HCEC 1CT (cell line): Measurements from ENCODE around the gene LMNTD1.

Experiments used
- DNase-seq: peaks from one replicate; pipeline ENCODE4 v3.0.0-alpha.2; 2017

Gene LMNTD1

DNA sequence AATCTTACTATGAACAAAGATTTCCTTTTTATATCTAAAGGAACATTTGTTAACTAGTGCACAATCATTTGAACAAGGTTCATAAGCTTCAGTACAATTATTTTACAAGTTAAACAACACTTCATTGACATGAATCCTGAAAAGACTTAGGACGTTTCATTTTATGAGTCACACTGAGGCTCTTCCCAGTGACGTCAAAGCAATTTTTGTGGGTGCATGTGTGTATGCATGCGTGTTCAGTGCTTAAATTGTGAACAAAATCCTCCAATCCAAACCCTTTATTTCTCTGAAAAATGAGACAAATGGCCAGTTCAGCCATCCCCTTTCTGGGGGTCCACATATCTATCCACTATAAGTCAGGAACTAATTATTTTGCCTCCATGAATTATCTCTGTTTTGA, 2.9 kb downstream of the LMNTD1 start:
- no peak for DNase-seq

DNA sequence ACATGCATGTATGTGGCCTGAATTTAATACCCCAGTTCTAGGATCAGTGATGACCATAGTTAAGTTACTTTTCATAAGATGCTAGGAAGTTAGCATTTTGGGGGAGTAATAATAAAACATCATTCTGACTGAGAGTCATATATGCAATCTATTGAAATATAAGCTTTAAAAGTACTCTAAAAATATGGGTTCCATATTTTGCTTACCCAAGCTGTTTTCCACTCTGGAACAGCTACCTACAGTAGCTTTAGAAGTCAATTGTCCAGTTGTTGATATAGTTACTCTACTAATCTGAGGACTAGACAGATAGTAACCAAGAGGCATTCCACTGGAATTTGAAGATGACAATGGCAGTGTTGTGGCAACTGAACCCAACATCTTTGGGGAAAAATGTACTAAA, 4.0 kb downstream of the LMNTD1 start:
- DNase-seq: no peak

DNA sequence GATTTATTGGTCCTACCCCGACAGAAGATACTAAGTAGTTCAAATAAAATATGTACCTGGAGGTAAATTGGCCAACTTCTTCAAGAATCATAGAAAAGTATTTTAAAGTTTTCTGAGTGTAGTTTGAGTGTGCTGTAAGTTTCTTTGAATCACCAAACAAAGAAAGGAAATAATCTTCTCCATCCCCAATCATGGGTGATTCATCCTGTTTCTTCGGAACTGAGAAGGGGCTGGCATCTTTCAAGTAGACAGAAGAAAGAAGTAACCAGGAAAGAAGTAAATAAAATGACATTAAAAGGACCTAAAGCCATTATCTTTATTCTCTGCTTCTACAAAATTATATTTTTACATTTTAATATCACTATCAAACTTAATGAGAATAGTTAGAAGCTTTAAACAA, 6.8 kb downstream of the LMNTD1 start:
- DNase-seq: no peak

DNA sequence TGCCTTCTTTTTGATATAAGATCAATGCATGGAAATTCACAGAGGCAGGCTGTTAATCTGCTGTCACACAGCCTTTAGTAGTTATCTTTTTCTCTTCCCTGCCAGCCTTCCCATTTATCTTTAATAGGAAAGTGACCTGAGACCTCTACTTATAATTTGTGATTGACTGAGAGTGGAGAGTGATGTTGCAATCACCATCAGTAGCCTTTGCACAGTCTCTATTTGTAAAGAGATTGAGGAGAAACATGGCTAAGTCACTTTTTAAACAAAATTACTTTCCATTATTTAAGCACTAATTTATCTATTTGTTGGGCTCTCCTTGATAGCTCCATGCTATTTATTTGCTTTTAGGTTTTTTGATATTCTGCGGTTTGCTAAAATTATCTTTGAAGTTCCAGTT, 19.9 kb downstream of the LMNTD1 start:
- no peak for DNase-seq

DNA sequence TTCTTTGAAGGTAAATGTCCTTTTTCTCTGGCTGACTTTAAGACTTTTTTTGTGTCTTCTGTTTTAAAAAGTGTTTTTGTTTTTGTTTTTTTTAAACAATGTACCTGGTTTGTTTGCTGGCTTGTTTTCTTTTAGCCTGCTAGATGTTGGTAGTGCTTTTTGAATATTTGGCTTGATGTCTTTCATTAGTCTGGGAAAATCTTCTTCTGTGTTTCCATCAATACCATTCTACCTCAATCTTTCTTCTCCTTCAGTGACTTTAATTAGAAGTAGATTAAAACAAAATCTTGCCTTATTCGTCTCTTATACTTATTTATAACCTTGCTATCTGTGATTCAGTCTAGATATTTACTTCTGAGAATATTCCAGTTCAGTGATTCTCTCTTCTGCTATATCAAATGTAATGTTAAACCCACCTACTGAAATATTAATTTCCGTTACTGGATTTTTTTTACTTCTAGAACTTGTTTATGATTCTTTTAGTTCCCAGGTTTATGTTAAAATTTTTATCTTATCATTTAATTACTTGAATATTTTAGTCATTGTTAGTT, 21.5 kb downstream of the LMNTD1 start:
- DNase-seq: no peak

DNA sequence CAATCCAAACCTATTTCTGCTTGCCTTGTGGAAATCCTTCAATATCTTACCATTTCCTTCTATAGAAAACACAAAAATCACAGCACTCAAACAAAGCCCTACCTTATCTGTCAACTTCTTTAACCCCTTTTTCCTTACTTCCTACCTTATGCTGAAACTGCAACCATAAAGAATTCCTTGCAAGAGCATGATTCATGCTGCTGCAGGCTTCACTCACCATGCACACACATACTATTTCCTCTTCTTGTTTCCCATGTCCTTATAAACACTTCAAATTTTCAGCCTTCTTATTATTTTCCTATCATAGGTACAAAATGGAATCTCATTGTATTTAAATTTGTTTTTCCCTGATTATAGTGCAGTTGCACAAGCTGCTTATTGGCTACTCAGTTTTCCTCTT, 23.3 kb downstream of the LMNTD1 start:
- DNase-seq: peak; percentile 25

DNA sequence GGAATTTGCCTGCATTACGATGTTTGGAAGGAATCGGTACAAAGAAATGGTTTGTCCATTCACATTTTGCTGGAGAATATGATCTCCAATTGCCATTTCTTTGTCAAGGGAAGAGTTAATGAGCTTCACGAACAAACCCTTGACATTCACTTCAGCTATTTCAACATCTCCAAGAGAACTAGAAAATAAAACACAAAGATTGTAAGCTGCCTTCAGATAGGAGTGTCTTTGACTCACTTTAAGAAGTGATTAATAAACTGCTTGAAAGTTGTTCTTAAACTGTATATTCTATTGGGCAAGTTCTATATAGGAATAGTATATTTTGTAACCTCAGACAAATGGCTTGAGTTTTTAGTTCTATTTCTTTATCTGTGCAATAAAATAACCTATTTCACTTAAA, 26.3 kb downstream of the LMNTD1 start:
- DNase-seq: no peak

DNA sequence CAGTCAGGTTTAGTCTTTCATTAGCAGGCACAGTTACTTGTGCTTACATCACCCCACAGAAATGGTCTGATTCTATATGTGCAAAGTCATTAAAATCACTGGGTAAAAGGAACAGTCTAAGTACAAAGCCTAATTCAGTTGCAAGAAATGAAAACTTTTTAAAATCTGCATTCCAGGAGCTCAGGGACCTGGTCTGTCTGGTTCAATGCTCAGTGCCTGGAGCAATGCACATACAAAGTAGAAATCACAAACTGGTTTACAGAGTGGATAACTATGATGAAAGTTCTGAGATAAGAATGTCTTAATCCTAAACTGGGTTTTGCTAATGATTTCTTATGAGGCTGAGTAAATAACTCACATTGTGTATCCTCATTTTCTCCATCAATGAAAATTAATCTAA, 28.7 kb downstream of the LMNTD1 start:
- DNase-seq: no peak

DNA sequence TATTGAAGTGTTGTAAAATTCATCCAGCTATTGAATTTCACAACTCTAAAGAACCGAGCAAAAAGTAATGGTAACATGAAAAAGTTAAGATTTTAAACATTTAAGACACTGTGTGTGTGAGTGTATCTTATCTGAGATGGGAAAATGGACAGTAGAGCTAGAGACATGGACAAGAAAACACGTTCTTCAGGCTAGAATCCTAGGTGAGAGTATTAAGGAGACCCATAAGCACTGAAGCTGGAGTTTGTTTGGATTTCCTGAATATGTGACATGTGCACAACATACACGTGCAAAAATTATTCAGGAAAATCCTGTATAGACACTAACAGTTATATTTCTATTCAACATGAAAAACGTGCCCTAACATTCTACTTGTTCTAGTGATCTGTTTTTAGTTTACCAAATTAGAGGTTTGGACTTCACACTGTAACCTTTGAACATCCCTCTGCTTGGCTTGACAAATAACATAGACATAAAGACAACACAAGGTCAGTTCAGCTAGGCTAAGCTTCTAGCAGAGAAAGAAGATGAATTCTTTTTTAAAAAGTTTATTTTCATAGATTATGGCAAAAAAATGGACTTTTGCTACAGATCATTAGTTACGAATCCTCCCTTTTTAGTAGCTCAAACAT, 31.3 kb downstream of the LMNTD1 start:
- no peak for DNase-seq

DNA sequence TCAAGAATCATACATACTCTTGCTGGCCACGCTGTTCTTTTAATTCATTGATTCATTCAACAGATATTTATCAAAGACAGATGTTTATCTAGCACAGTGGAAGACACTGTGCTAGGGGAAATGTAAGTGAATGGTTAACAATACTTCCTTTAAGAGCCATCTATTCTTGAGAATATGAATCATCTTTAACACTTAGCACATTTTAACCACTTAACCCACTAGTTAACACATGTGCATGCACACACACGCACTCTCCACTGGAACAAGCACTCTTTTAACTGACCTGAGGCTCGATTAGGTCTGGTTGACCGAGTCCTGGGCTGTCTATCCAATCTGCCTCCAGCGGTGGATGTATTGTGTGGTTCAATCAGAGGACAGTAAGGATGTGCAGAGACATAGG, 34.6 kb downstream of the LMNTD1 start:
- peak; percentile 61 for DNase-seq

DNA sequence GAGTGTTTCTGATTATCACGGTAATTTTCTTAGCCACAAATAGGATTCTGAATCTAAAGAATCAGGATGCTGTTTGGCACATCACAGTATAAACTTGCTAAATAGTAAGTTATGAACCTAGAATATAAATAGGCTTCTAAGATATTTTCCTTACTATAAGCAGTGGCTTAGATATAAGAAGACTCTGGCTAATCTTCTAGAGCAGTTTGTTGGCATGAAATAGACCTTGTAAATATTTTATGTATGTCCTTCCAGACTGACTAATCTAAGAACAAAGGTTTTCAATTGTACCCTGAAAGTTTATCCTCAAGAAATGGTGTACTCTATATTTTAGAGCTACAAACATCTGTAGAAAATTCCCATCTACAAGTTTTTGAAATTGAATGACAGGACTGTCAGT, 48.3 kb downstream of the LMNTD1 start:
- no peak for DNase-seq

DNA sequence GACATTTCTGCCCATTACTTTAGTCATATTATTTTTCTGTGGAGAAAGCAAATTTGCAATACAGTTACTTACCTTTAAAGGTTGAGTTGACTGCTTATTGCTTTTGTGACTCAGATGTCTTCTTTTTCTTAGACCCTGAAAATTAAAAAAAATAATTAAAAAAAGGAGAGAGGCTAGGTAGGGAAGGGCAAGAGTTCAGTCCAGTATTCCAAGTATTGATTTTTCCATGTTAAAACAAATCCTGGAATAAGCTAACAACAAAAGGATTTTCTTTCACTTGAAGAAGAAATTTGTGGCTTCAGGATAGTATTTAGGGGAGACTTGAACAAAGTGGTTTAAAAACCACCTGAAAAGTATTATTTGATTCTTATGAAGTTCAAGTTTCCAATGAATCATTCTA, 49.4 kb downstream of the LMNTD1 start:
- DNase-seq: no peak

DNA sequence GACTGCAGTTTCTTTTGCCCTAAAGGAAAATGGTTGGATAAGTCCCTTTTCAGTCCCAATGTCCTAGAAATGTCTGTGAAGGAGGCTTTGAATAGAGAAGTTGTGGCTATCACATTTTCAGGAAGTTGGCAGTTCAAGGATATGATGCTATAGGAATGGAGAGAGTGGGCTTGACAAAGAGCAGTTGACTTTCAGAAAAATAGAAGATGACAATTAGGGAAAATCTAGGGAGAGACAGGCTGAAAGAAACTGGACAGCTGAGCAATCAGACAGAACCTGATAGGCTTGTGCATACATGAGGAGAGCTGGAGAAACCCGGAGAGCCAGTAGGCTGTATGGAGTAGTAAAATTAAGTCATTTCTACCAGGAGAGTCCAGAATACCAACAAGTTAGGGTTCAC, 50.5 kb downstream of the LMNTD1 start:
- no peak for DNase-seq

DNA sequence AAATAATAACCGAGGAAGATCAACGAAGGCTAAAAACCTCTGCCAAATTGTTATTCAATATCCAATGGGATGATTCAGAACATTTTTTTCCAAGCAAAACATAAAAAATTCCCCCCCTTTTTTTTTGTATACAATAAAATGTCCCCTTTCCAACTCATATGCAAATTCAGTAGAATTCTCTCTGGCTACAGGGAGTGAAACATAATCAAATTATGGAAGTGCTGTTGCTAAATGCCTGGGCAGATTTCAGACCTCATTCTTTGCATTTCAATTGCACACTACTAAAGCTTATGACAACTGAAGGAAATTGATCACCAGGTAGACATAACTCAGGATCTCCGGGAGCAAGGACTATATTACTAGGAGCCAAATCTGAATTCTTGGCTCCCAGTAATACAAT, 51.0 kb downstream of the LMNTD1 start:
- DNase-seq: no peak

DNA sequence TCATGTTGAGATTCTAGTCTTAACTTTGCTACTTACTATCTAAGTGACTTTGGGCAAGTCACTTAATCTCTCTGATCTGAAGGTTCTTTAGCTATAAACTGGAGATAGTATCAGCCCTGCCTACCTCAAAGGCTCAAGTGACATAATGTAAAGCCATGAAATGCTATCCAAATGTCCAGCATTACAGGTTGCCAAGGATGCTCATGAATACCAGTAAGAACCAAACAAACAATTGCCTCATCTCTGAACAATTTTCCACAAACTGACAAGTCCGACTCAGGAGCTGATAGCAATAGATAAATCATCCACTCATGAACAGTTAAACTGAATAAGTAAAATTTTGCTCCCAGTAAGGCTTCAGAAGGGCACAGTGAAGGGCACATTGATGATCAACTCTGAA, 51.5 kb downstream of the LMNTD1 start:
- peak; percentile 9 for DNase-seq

DNA sequence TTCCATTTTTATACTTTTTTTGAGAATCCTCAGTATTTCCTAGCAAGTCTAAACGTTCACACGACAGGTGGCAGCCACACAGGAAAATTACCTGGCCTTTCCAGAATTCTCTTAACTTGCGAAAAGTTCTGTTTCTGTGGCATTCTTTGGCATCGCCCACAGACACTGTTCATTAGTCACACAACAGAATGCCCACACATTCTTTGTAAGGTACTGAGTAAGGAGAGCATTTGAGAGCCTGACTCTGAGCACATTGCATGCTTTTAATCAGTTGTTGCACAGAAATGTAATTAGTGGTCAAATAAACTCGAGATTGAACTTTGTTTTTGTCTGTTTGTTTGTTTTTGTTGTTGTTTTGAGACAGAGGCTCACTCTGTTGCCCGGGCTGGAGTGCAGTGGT, 52.4 kb downstream of the LMNTD1 start:
- DNase-seq: no peak

DNA sequence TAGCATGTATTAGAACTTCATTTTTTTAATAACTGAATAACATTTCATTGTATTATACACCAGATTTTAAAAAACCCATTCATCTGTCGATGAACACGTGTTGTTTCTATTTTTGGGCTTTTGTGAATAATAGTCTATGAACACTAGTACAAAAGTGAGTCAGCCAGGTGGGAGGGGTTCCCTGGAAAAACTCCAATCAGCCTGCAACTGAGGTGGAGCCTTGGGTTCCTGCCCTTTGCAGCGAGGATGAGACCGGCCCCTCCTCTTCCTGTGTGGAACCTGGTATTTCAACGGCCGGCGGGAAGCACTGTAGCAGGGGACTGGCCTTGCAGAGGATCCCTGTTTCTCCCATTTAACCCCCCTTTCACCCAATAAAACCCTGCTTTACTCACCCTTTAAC, 56.1 kb downstream of the LMNTD1 start:
- no peak for DNase-seq

DNA sequence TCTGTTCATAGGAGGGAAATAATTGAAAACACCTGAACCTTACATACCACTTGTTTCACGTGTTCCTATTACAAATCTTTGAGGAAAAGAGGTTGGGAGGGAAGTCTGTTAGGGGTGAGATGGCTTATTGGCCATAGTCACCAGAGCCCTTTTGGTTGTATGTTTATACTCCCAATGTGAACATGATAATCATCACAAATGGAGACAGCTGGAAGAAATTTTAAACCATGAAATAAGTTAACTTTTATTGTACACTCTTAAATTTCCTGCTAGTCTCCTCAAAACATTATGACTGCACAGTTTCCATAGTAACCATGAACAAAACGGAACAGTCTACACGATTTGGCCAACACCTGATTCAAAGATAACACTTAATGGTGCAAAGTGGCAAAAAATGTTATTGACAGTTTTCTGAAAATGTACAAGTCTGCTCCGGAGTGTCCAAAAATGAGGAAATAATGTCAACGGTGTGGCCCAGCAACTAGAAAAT, 56.9 kb downstream of the LMNTD1 start:
- DNase-seq: no peak

DNA sequence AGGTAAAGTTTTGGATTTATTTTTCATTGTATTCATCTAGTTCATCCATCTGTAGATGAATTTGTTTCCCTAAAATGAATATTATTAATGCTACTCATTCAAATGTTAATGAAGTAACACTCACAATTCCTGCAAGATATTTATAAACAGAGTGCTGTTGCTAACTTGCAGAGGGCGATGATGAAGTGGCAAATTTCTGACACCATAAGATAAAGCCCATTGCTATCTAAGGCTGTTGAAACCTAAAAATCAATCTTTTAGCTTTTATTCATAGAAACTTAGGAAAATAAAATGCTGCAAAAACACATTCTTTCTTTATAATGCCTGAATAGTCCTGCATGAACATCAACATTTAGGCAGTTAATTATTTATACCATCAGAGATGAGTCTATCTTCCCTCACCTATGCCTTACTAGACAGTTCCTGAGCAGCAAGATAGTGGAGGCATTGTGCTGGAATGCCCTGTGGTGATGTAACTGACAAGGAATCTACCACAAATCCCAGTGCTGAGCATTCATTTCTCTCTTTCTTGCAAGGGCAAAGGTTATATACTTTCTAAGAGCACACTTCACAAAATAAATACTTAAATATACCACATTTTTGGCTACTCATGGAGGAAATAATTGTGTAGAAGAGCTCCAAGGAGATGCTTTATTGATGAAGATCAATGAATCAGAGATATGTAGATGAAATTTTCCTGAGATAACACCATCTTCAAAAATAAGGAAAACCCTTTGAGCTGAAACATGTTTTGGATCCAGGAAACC, 57.6 kb downstream of the LMNTD1 start:
- DNase-seq: peak; percentile 88

DNA sequence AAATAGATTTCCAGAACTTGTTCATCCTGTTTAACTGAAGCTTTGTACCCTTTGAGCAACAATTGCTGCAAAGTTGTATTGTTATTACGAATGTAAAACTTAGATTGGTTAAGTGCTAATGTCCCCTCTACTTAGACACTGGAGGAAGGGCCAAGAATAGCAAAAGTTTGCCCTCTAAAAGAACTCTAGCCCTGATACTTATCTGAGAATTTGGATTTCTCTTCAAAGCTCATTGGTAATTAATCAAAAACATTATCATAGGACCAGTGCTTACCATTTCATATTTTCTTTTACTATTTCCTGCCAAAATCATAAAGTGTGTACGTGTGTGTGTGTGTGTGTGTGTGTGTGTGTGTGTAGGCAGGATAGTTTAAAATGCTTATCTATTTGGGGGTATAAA, 58.2 kb downstream of the LMNTD1 start:
- no peak for DNase-seq

DNA sequence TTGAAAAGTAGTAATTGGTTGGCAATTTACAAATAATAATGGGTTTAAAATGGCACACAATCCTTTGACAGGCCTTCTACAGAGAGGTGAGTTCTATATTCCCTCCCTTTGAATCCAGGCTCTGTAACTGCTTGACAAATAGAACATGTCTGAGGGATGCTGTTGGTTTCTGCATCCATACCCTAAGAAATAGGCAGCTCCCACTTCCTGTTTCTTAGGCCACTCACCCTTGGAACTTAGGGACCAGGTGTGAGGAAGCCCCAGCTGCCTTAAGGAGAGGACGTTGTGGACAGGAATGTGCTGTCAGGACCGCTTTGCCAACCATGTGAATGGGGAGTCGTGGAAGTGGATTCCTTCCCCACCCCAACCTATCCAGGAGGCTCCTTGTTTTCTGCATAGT, 59.4 kb downstream of the LMNTD1 start:
- no peak for DNase-seq

DNA sequence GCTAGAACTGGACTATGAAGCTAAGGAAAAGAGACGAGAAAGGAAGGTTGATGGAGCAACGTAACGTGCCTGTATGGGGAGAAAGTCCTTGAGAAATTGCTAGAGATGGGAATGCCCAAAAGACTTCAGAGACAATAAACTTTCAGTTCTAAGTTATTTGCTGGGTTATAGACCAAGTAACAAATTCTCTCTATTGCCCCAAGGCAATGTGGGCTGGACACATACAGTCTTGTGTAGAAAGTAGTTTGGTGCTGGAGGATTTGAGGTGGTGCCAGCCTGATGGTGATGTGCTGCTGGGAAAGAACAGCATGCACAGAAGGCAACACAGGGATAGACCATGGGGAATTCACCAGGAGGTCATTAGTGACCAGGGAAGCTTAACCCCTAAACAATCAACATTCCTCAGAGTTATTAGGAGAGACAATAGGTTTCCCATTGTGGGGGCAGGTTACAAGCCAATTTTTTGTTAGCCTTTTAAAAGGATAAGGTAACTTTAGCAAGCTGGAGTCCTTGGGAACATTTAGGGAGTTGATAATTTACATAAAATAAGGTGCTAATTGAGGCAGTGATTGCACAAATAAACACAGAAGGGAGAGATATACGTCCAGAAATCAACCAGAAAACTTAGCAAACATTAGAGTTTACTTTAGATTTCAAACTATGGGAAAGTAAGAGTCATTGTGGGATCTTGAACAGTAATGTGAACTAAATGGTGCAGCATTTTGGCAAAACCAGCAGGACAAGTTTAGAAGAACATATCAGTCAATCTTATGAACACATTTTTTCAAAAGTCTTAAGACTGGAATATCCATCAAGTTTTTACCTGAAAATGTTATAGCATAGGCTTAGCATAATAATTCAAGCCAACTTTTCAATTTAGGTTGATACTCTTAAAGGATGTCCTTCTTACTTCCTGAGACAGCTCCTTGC, 61.4 kb downstream of the LMNTD1 start:
- DNase-seq: no peak
